B cell (primary cell): ENCODE results near the gene C17orf113. TPM values are rescaled to one million over a fixed set of nuclear protein-coding genes. Genes with fewer than 3 reads are reported as not detected.

Experiments
- ATAC-seq: fragments of 200-7000 bp; cut with Tn5 transposase; one replicate; pipeline ENCODE4 v1.10.0; 2021; ENCODE audit warnings: low read depth, mild to moderate bottlenecking, moderate number of reproducible peaks, moderate library complexity
- CTCF ChIA-PET: fragments of 350-600 bp; sonication (Branson Sonifier 250); formaldehyde crosslinking; loops from one replicate; lab custom pipeline; 2021; ENCODE audit warnings: antibody characterized with exemption, inconsistent platforms; lab: Charles Lee
- POLR2A ChIA-PET: fragments of 350-600 bp; sonication (Branson Sonifier 250); formaldehyde crosslinking; loops from one replicate; lab custom pipeline; 2021; ENCODE audit warnings: antibody characterized with exemption; lab: Charles Lee
- DNase-seq: peaks from one replicate; pipeline ENCODE4 v3.0.0; 2013
- H2AFZ ChIP-seq: 2 replicates; pipeline ENCODE4 v1.6.1; 2012; ENCODE audit warnings: mild to moderate bottlenecking, low read depth, low read length; ENCODE audit not compliant: insufficient read depth, poor library complexity, severe bottlenecking
- H3K27ac ChIP-seq, 2 donors: 1 replicate in 1 of 2; 2 replicates in 1 of 2; pipeline ENCODE4 v1.5.1; 2012 to 2013; ENCODE audit warnings: low read length in 2 of 2, mild to moderate bottlenecking in 2 of 2, moderate library complexity in 1 of 2
- H3K27me3 ChIP-seq, 4 experiments: fragments of 200-600 bp in 1 of 4; sonication (generic) in 1 of 4; replicated peaks in 1 of 4; 1 replicate in 2 of 4; 2 replicates in 2 of 4; pipeline versions ENCODE4 v1.6.1 to v1.7.0; 2013 to 2016; ENCODE audit warnings: low read length in 3 of 4, mild to moderate bottlenecking in 2 of 4, mixed read lengths in 1 of 4, moderate library complexity in 1 of 4; ENCODE audit not compliant: insufficient read depth in 4 of 4, control insufficient read depth in 3 of 4; ENCODE audit errors: control extremely low read depth in 1 of 4
- H3K36me3 ChIP-seq, 2 experiments: replicated peaks in 1 of 2; 1 replicate in 1 of 2; 2 replicates in 1 of 2; pipeline versions ENCODE4 v1.6.1 to v1.7.1; 2013; ENCODE audit warnings: low read length in 1 of 2; ENCODE audit not compliant: insufficient read depth in 2 of 2, control insufficient read depth in 1 of 2; ENCODE audit errors: control extremely low read depth in 1 of 2, extremely low read depth in 1 of 2
- H3K4me1 ChIP-seq, 2 donors: fragments of 200-600 bp in 1 of 2; sonication (generic) in 1 of 2; 1 replicate in 1 of 2; 2 replicates in 1 of 2; pipeline versions ENCODE4 v1.5.1 to v1.6.1; 2013 to 2017; ENCODE audit warnings: low read length in 2 of 2; ENCODE audit not compliant: control insufficient read depth in 2 of 2, insufficient read depth in 2 of 2
- H3K4me2 ChIP-seq: replicated peaks from 2 replicates; pipeline ENCODE3; 2012; ENCODE audit warnings: mild to moderate bottlenecking, low read depth, low read length; ENCODE audit not compliant: poor library complexity, severe bottlenecking
- H3K4me3 ChIP-seq, 5 experiments: fragments of 200-600 bp in 1 of 5; sonication (generic) in 1 of 5; 1 replicate in 3 of 5; 2 replicates in 2 of 5; pipeline versions ENCODE4 v1.5.1 to v1.7.0; 2011 to 2016; ENCODE audit warnings: low read length in 4 of 5, mild to moderate bottlenecking in 4 of 5, low read depth in 2 of 5, control low read depth in 1 of 5, moderate library complexity in 1 of 5; ENCODE audit not compliant: insufficient read depth in 1 of 5; ENCODE audit errors: control extremely low read depth in 1 of 5, extremely low read depth in 1 of 5
- H3K79me2 ChIP-seq: fragments of 200-600 bp; sonication (generic); one replicate; pipeline ENCODE4 v1.6.0; 2016; ENCODE audit warnings: low read length; ENCODE audit not compliant: control insufficient read depth, insufficient read depth
- H3K9ac ChIP-seq: fragments of 200-600 bp; sonication (generic); 2 replicates; pipeline ENCODE4 v1.6.1; 2017; ENCODE audit warnings: mild to moderate bottlenecking, low read length, moderate library complexity
- H3K9me3 ChIP-seq, 3 donors: one replicate each; pipeline versions ENCODE4 v1.6.1 to v1.7.1; 2013; ENCODE audit warnings: low read length in 2 of 3; ENCODE audit not compliant: control insufficient read depth in 2 of 3, insufficient read depth in 1 of 3; ENCODE audit errors: control extremely low read depth in 1 of 3
- H4K20me1 ChIP-seq: 2 replicates; pipeline ENCODE4 v1.6.0; 2012; ENCODE audit warnings: mild to moderate bottlenecking, low read length; ENCODE audit not compliant: insufficient read depth, control insufficient read depth, poor library complexity, severe bottlenecking
- H3K27ac Mint-ChIP-seq: one replicate; pipeline ENCODE4 v1.8.0; 2021; ENCODE audit warnings: mixed read lengths
- H3K27me3 Mint-ChIP-seq: one replicate; pipeline ENCODE4 v1.8.0; 2021; ENCODE audit warnings: mixed read lengths
- H3K4me1 Mint-ChIP-seq: one replicate; pipeline ENCODE4 v1.8.0; 2021; ENCODE audit warnings: mixed read lengths
- H3K4me3 Mint-ChIP-seq: one replicate; pipeline ENCODE4 v1.8.0; 2021; ENCODE audit warnings: mixed read lengths
- H3K9me3 Mint-ChIP-seq: one replicate; pipeline ENCODE4 v1.8.0; 2022; ENCODE audit warnings: mixed read lengths; ENCODE audit not compliant: insufficient read depth
- CTCF ChIP-seq: fragments of 200-600 bp; IDR thresholded peaks from one replicate; pipeline ENCODE4 v1.8.0; 2022; ENCODE audit warnings: antibody characterized with exemption, mild to moderate bottlenecking
- EZH2 ChIP-seq: IDR thresholded peaks from 2 replicates; pipeline ENCODE4 v1.6.1; 2012; ENCODE audit warnings: borderline replicate concordance, low read depth, mild to moderate bottlenecking, moderate library complexity, low read length; ENCODE audit not compliant: insufficient read depth, poor library complexity, severe bottlenecking
- WGBS: methylation state at CpG from one replicate; pipeline ENCODE4 v1.1.5; 2013; ENCODE audit warnings: missing lambda C conversion rate; ENCODE audit not compliant: insufficient coverage; 5-methylcytosine and 5-hydroxymethylcytosine counted together
- intact Hi-C: fragments of 100-400 bp; cut with micrococcal nuclease; formaldehyde crosslinking; loops from one replicate; pipeline ENCODE4 v1.10.0; 2022
- polyA plus RNA-seq: library from polyadenylated mRNA; depleted of rRNA; stranded (reverse); fragments of >200 nt; gene quantifications from 2 replicates; pipeline ENCODE4 v1.2.3, GENCODE V29; 2012
- total RNA-seq, 2 donors: library from RNA; stranded (reverse); fragments of 120-200 nt in 1 of 2; gene quantifications; 1 replicate in 1 of 2; 2 replicates in 1 of 2; pipeline versions ENCODE4 v1.2.3 to v1.2.4, GENCODE V29; 2013 to 2022

Gene C17orf113
- total and polyA plus RNA-seq, 2 donors (not counting 1 experiment from before 2014, with no cell fraction given): 1.2 to 2.1 TPM

GRCh38 chr17:42025191-42025579, 25.2 kb downstream of the C17orf113 start:
- Histone ChIP-seq H3K36me3 (peaks cover 0 to 26% of the 10 kb centered on the region in 2 experiments), H3K9me3 (no peaks in the 10 kb centered on the region), H3K9ac (no peak overlapping the region), H3K27ac (no peak overlapping the region), H3K4me2 (peak overlapping the region; percentile 57), H3K4me1 (peaks cover 25 to 29% of the 10 kb centered on the region in 2 donors), H4K20me1 (peaks cover 15% of the 10 kb centered on the region), H3K79me2 (peaks cover 27% of the 10 kb centered on the region), H3K27me3 (peaks cover 0 to 3% (median 0%) of the 10 kb centered on the region in 4 experiments), H2AFZ (peak overlapping the region; percentile 41), H3K4me3 (no peak overlapping the region)
- CTCF ChIA-PET: interaction anchor here (0.6 to 4.9 kb wide), 30 partner anchors 7 to 381 kb away, joined by 3 to 80 read pairs (median 4); partner anchors contain the start of genes C17orf113, DHX58, DNAJC7 and KAT2A
- DNase-seq (no peak), ATAC-seq (peak; percentile 10)
- no peak overlapping the region for H3K4me3 Mint-ChIP-seq
- H3K9me3 Mint-ChIP-seq: no peaks in the 10 kb centered on the region
- TF ChIP-seq EZH2 (no peak), CTCF (no peak)
- H3K27ac Mint-ChIP-seq: peak overlapping the region; percentile 82
- H3K4me1 Mint-ChIP-seq: peaks cover 29% of the 10 kb centered on the region
- WGBS: 78% methylated on average over 5 of the region's 8 CpGs
- POLR2A ChIA-PET: interaction anchor here (1.3 to 2.5 kb wide), 2 partner anchors 8 to 91 kb away, joined by 3 to 11 read pairs; partner anchors contain the start of gene DNAJC7
- intact Hi-C loops: loop anchor here (1.0 kb wide), 3 partner anchors 62 to 91 kb away; partner anchors contain the start of gene DHX58
- H3K27me3 Mint-ChIP-seq: no peaks in the 10 kb centered on the region
